HPDE6-E6E7 (cell line): ENCODE data around the gene NDST3.
"Not testable (repeated sequence)": the region's sequence is repeated elsewhere in the genome, so short reads cannot be mapped to it uniquely, and the experiment has no call there.

ENCODE experiments used
- DNase-seq: peaks from one replicate; pipeline ENCODE4 v3.0.0; 2011; ENCODE audit warnings: missing footprints; ENCODE audit errors: extremely low spot score

NDST3 gene

GRCh38 chr4:118177126-118177525, 142.8 kb downstream of the NDST3 start:
- no peak for DNase-seq

- no peak for DNase-seq
Measured at GRCh38 chr4:118180776-118181175, 146.5 kb downstream of the NDST3 start.

GRCh38 chr4:118190903-118191302, 156.6 kb downstream of the NDST3 start:
- no peak for DNase-seq

GRCh38 chr4:118193421-118193820, 159.1 kb downstream of the NDST3 start:
- DNase-seq, result no peak

- DNase-seq, result no peak
Measured at GRCh38 chr4:118206627-118207026, 172.3 kb downstream of the NDST3 start.

GRCh38 chr4:118213101-118213500, 178.8 kb downstream of the NDST3 start:
- DNase-seq, result no peak

- no peak for DNase-seq
Measured at GRCh38 chr4:118215826-118216225, 181.5 kb downstream of the NDST3 start.

GRCh38 chr4:118221227-118221800, 187.0 kb downstream of the NDST3 start:
- DNase-seq, result no peak

- peak; percentile 11 for DNase-seq
Measured at GRCh38 chr4:118224243-118224829, 190.1 kb downstream of the NDST3 start.

- DNase-seq, result no peak
Measured at GRCh38 chr4:118225511-118225910, 191.2 kb downstream of the NDST3 start.

GRCh38 chr4:118226311-118227010, 192.2 kb downstream of the NDST3 start:
- DNase-seq, result no peak

- DNase-seq, result no peak
Measured at GRCh38 chr4:118235566-118236120, 201.4 kb downstream of the NDST3 start.

- DNase-seq, result no peak
Measured at GRCh38 chr4:118237531-118237930, 203.2 kb downstream of the NDST3 start.

GRCh38 chr4:118249890-118250289, 215.6 kb downstream of the NDST3 start:
- no peak for DNase-seq

GRCh38 chr4:118254368-118254767, 220.1 kb downstream of the NDST3 start:
- DNase-seq, result no peak

GRCh38 chr4:118259111-118259510, 224.8 kb downstream of the NDST3 start:
- no peak for DNase-seq

- DNase-seq, result no peak
Measured at GRCh38 chr4:118260309-118260708, 226.0 kb downstream of the NDST3 start.

GRCh38 chr4:118264096-118264495, 229.8 kb downstream of the NDST3 start:
- DNase-seq, result no peak

GRCh38 chr4:118265312-118266144, 231.2 kb downstream of the NDST3 start:
- DNase-seq, result no peak

- DNase-seq, result not testable (repeated sequence)
Measured at GRCh38 chr4:118266145-118266496, 231.8 kb downstream of the NDST3 start.

GRCh38 chr4:118268780-118269179, 234.5 kb downstream of the NDST3 start:
- DNase-seq, result no peak

- no peak for DNase-seq
Measured at GRCh38 chr4:118270492-118270891, 236.2 kb downstream of the NDST3 start.
